DMS114 treated with DMSO at 0.1 percent for 48 hours (cell line): ENCODE measurements around the gene ATP10D.
"Not testable (repeated sequence)": the region's sequence is repeated elsewhere in the genome, so short reads cannot be mapped to it uniquely, and the experiment has no call there.

ENCODE experiments used
- DNase-seq: peaks from one replicate; lab custom pipeline; 2025; ENCODE audit not compliant: unreplicated experiment; lab: John Stamatoyannopoulos, UW

ATP10D gene

DNA sequence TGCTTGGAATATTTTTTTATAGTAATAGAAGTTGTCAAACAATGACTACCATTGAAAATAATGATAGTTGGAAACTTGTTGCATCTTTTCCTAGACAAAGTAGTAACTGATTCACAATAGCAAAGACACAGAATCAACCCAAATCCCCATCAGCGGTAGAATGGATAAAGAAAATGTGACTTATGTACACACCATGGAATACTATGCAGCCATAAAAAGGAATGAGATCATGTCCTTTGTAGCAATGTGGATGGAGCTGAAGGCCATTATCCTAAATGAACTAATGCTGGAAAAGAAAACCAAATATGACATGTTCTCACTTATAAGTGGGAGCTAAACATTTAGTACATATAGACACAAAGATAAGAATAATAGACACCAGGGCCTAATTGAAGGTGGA, 49.7 kb downstream of the ATP10D start:
- no peak for DNase-seq

DNA sequence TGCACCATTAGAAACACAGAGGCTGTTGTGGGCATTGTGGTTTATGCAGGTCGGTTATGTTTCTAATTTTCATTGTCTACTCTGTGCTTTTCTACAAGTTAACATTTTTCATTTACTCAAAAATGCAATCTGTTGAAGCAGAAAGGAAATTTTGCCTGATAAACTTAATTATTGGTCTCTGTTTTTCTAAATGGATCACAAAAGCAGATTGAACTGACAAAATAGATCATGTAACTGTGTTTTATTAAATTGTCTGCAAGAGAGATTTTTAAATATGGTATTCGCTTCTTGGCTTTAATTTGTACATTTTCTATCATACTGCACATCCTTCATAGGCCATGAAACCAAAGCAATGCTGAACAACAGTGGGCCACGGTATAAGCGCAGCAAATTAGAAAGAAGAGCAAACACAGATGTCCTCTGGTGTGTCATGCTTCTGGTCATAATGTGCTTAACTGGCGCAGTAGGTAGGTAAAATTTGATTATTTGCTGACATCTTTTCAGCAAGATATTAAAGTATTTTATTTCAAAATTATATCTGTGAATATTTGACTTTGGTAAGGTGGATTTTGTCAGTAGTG, 50.6 kb downstream of the ATP10D start:
- no peak for DNase-seq

DNA sequence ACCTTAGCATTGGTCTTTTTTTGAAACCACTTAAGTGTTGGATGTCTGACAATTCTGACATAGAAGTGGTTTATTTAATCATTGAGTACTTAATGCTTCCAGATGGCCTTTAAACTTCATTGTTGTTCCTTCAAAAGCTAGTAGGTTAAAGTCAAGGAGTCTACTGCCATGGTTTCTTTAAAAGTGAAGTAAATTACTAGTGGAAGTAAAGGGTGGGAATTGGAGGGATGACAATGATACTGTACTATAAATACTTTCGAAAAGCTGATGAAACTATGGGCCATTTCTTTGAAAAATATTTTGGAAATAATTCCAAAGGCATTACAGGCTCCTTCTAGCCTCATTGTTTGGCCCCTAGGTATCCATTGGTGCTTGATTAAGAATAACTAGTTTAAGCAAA, 51.9 kb downstream of the ATP10D start:
- no peak for DNase-seq

DNA sequence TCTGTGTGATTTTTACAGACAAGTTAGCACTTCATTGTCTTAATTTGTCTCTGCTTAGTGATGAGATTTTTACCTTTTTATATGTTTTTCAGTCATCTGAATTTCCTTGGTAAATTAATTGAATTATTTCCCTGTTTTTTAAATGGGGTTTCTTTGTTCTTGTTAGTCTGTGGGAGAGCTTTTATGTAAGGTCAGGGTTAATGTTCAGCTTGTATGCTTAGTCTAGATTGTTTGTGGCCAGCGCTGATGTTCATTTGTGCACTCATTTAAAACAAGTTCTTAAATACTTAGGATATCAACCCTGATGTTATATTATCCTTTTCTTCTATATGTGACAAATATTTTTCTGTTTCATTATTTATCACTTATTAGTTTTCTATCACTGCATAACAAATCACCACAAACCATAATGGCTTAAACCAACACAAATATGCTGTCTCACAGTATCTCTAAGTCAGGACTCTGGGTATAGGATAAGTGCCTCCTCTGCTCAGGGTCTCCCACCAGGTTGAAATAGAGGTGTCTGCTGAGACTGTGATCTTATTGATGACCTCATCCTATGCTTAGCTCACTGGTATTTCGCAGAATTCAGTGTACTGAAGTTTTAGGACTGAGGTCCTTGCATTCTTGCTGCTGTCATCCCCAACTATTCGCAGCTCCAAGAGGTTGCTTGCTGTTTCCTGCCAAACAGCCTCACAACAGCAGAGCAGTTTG, 53.2 kb downstream of the ATP10D start:
- no peak for DNase-seq

DNA sequence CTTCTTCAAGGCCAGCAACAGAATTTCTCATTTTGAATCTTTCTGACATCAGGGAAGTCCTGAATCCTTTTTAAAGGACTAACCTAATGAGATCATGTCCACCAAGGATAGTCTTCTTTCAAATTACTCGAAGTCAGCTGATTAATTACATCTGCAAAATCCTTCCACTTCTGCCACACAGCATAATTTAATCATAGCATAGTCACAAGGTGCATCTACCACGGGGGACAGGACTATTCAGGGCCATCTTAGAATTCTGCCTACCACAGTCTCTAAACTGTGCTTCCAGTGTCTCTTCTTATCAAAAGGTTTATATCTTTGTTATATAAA, 53.7 kb downstream of the ATP10D start:
- DNase-seq: no peak

DNA sequence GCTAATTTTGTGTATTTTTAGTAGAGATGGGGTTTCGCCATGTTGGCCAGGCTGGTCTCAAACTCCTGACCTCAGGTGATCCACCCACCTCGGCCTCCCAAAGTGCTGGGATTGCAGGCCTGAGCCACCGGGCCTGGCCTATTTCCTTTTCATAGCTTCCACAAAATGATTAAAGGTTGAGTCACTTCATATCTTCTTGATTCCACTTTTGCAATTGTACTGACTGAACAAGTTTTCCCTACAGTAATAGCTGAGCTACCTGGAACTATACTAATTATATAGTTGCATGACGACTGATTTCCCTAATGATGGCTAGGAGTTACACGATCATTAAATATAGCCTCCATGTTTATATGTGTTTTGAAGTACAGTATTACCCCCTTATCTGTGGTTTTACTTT, 57.6 kb downstream of the ATP10D start:
- DNase-seq: not testable (repeated sequence)

DNA sequence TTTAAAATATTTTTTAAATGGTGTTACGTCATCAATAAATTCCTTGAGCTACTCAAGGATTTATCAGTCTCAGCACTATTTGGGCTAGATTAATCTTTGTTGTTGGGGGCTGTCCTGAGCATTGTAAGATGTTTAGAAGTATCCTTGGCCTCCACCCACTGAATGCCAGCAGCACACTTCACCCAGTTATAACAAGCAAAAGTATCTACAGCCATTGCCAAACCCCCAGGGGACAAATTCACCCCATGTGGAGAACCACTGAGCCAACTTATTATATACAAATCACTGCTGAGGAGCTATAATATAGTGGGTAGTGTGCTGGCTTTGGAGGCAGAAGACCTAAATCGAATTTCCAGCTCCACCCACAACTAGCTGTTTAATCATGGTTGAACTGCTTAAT, 58.3 kb downstream of the ATP10D start:
- no peak for DNase-seq

DNA sequence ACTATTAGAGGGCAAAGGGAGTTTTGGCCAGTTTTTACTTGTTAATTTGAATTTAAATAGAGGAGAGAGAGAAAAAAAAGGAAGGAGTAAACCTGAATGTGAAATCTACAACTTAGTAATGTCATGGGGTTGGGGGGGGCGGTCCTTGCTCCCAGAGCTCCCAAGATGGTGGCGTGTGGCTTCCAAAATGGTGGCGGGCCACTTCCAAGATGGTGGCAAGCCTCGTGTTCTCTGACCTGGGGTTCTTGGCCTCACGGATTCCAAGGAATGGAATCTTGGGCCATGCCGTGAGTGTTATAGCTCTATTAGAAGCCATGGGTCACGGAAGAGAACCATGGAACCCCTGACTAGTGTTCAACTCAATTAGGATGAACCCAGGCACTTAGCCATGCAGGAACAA, 65.3 kb downstream of the ATP10D start:
- not testable (repeated sequence) for DNase-seq

DNA sequence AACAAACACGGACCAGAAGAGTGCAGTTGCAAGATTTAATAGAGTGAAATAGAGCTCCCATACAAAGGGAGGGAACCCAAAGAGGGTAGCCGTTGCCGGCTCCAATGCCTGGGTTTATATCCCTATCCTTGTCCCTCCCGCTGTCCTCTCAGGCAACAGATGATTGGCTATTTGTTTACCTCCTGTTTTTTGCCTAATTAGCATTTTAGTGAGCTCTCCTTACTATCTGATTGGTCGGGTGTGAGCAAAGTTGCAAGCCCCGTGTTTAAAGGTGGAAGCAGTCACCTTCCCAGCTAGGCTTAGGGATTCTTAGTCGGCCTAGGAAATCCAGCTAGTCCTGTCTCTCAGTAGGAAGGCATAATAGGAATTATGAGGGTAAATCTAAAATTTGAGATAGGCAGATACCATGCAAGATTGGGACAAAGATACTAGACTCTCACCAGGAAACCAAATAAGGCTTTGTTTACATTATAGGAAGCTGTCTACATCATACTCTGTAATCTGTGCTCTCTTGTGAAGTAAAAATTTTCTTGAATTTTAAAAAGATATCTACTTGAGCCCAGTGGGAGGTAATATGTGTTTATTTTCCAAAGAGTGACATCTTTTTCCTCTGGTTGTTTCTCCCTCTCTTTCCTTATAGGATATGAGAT, 65.9 kb downstream of the ATP10D start:
- no peak for DNase-seq

DNA sequence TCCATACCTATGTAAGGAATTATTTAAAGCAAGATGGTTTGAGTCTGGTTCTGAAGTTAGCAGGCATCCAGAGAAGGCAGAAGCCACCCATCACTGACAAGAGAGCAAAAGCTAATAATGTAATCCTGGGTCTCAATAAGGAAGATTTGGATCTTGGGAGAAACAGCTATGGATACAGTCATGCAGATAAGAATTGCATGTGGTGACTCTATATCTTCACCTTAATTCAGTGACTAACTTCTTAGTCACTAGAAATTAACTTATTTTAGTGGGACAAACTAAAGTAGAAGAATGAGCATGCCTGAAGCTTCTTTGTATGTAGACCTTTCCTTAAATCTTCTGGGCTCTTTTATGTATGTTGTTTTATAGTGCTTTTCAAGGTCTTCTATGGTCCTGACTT, 66.6 kb downstream of the ATP10D start:
- DNase-seq: no peak

DNA sequence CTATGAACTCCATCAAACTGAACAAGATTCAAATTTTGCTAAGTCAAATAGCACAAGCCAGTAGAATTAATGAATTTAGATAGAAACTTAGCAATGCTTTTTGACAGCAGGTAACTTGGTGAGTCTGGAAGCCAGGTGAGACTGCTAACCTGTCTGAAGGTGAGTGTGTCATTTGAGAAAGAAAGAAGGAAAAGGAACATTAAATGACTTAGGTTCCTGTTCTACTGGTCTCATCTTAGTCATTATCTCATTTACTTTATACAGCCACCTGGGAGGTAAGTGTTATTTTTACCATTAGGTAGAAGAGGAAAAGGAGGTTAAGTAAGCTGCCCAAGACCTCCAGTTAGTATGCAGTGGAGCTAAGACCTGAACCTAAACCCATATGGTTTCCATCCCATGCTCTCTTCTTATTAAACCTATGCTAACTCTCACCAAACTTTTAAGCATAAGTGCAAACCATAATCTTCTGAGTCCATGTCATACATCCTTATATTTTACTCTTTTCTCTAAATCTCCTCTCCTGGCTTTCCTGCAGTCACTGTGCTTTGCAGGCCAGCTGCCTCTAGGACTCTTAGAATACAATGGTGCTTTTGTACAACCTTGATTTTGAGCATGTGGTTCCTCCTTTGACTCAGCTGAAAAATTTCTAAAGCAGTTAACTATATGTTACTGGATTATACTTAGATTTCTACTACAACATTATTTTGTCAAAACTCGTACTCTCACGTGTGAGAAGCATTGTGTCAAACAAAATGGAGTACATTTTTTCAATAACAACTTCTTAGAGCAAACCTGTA, 68.5 kb downstream of the ATP10D start:
- no peak for DNase-seq

DNA sequence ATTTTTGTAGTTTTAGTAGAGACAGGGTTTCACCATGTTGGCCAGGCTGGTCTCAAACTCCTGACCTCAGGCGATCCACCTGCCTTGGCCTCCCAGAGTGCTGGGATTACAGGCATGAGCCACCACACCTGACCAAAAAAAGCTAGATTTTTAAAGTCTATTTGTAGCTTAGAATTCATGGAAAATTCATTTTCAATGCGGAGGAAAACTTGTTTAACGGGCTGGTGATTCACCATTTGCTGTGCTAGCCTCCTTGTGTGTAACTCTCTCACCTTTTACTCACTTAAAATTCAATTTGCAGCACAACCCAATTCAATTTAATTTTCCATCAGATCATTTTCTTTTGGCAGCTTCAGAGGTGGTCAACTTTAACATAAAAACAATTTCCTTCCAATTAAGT, 70.8 kb downstream of the ATP10D start:
- DNase-seq: not testable (repeated sequence)

DNA sequence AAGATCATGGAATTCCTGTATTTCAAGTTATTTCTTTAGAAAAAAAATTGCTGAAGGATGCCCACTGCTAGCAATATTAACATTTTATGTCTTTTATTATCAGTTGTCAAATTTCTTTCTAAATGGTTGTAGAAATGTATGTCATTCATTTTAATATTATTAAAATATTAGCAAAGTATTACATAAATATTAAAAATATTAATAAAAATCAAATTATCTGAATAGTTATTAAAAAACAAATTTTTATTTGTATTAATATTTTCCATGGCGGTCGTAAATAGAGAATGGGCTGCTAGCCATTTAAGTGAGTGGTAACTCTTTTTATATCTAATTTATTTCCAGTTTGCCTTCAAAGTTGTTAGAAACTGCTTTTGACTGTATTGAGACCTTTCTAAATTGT, 72.2 kb downstream of the ATP10D start:
- no peak for DNase-seq

DNA sequence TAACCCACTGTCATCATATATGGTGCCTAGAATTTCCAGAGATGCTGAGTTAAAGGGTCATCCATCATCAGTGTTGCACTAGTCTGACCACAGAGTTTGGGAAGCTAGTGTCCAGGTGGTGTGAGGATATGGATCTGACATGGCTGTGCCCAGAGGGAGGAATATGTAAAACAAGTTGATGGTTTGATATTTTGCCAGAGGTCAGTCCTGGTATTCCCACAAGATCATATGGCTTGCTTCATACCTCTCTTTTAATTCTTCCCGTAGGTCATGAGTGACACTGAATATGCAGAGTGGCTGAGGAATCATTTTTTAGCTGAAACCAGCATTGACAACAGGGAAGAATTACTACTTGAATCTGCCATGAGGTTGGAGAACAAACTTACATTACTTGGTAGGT, 75.6 kb downstream of the ATP10D start:
- no peak for DNase-seq

DNA sequence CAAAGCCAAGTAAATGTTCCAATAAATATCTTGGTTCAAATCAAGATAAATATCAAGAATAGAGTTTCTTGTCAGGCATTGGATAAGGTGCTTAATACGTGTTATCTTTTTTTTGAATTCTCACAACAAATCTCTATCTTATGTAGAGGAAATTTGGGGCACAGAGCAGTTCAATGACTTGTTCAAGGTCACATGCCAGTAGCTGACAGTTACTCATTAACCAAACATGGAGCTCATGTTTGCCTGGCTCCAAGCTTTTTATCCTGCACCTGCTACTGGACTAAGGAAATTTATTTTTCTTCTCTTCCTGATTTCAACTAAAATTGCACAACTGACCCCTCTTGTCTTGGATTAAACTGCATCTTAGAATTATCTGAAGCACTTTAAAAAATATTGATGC, 76.3 kb downstream of the ATP10D start:
- DNase-seq: no peak

DNA sequence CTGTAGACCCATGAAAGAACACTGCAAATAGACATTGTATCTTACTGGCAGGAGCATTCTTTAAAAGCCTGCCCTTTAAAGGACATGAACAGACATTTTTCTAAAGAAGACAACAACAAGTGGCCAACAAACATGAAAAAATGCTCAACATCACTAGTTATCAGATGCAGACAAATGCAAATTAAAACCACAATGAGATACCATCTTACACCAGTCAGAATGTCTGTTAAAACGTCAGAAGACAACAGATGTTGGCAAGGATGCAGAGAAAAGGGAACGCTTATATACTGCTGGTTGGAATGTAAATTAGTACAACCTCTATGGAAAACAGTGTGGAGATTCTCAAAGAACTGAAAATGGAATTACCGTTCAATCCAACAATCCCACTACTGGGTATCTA, 77.2 kb downstream of the ATP10D start:
- DNase-seq: no peak

DNA sequence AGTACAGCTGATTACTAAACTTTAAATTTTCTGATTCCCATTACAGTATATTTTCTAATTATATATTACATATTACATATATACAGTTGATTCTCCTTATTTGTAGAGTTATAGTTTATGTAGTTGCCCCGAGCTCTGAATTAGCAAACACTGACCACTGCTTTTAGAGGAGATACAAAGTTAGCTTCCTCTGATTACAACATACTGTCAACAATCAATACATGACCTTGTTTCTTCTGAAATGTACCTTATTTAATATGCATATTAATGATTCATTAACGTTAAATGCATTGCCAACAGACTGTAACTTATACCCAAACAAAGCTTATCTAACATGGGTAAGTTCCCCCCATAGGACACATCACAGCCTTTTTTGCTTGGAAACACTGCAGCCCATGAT, 81.5 kb downstream of the ATP10D start:
- no peak for DNase-seq

DNA sequence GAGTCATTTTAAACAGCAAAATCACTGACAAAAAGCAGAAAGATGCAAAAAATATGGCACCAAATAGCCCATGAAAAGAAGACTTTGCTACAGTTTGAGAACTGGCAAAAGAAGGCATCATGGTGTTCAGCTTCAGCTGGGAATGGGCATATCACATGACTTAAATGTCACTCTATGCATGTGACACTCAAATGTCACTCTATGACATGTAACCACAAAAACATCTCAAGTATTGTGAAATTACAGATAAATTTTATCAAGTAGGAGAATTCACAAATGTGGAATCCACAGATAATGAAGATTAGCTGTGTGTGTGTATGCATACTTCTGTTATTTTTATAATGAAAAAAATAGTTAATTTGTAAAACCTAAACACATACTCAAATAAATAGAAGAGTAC, 81.9 kb downstream of the ATP10D start:
- no peak for DNase-seq

DNA sequence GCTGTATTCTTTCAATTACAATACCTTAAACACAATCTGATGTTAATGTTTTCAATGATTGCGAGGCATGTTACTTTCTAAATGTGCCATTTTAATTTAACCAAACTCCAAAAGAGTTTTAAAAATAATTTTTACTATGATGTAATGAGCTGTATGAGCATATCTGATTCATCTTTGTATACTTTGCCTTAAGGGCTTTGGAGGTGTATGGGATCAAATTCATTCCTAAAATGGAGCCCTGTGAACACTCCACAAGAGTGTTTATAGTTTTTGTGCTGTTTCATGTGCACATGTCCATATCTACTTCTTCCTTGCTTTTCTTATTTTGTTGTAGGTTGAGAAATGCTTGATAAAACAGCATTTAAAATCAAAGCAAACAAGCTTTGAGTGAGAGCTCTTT, 82.4 kb downstream of the ATP10D start:
- no peak for DNase-seq

DNA sequence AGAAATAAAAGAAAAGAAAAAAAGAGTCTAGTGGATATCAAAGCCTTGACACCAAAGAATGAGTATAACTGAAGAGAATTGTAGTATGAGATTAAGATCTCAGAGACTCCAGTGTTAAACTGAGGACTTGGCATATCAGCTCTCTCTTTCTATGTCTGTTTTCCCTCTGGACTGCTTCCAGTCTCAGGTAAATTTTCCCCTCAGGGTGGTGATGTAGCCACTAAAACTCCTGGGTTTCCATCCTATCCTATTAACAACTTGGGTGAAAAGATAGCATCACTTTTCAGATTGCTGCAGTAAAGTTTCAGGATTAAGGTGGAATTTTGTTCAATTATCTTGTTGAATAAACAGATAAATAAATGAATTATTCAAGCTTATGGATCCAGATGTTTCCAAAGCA, 85.7 kb downstream of the ATP10D start:
- DNase-seq: no peak

DNA sequence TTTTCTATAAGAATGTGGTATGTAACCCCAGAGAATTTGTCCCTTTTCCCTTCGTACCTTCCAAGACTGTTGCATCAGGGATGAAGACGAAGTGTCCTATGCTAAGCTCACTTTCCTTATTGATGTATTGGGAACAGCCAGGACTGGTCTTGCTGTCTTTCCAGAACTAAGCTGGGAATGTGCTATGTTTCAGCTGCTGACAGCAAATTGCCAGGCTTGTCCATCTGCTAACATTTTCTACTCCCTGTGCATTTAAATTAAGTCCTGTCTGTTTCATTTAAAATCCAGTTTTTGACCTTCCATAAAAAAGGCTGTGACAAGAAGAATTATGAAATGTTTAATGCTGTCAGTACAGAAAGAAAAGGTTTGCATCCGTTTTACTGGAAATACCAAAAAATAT, 87.9 kb downstream of the ATP10D start:
- no peak for DNase-seq
